CD4-positive, alpha-beta T cell treated with Interleukin-12 subunit alpha and Interleukin-12 subunit beta, for 1 hour (primary cell): Measurements from ENCODE around the gene RALGAPA2.

Experiments used
- DNase-seq: peaks from one replicate; pipeline ENCODE4 v3.0.0-alpha.2; 2020

RALGAPA2 gene

DNA sequence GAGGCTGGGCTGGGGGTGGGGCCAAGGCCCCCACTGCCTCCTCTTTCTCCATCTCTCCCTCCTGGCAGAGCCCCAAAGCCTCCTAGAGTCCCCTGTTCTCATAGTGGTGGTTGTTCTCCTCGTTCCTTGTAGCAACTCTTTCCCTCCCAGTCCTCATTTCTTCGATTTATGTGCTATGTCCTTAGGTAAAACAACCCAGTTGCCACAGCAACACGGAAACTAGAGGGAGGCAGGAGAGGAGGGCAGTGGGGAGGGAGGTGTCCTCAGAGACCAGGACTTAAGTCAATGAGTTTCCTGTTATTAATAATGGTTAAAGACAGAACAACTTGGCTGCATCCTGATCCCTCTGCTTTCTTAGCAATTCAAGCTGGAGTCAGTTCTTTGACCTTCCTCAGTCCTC, 183.6 kb downstream of the RALGAPA2 start:
- DNase-seq, result no peak

DNA sequence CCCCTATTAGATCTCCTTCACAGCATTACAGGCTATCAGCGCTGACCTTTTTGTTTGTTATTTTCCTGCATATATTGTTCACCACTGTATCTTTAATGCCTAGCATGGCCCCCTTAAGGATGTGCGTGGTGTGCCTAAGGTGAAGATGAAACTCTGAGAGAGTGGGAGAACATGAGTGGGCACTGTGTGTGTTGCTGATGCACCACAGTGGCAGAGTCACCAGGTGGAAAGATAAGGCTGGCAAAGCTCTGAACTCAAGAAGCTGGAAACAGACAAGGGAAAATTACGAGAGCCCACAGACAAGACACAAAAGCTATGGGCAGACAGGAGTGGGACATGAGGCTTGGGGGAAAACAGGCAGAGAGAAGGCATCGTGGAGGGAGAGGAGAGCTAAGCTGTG, 184.8 kb downstream of the RALGAPA2 start:
- DNase-seq, result no peak

DNA sequence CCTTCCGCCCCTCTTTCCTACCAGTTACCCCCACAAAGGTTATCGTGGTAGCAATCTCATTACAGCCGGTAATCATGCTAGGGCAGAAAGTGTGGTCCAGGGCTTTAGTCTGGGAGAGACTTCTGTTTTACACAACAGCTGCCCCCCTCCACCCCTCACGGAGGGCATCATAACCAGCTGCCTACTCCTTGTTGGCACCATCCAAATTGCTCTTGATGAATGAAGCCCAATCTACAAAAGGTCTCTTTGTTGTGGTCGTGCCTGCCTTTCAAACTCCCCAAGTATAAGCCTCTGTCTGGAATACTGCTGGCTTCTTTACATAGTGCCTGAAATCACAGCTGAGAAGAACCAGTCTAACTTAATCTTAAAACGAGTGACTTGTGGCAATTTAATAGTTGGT, 186.7 kb downstream of the RALGAPA2 start:
- no peak for DNase-seq

DNA sequence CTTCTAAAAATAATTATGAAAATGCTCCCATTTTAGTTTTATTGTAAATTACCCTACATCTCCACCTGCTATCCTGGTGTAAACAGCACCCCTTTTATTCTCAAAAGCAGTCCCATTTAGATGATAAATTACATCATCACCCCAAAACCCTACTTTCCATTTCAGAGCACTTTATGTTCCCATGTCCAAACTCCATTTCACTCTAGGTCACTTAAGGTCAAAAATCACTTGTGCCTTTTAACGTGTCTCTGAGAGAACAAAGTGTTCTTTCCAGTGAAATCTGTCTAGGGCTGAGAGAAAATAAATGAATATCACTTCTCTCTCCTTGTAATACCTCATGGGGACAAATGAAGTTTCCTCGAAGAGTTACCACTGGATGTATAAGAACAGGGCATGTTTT, 187.2 kb downstream of the RALGAPA2 start:
- no peak for DNase-seq

DNA sequence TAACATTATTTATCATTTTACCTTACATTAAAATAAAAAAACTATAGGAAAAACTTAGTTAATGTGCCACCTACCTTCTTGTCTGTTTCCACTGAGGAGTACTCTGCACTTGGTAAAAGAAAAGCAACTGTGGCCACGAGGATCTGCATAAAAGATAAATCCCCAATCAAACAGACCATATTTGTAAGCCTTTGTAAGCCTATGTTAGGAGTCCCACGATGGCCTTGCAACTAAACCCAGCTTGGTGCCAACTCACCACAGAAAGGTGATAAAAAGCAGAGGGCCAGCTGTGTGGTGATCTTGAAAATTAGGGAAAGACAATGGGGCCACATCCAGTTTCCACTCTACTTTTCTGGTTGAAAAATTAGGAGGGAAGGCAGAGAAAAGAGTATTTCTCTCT, 187.7 kb downstream of the RALGAPA2 start:
- DNase-seq, result no peak

DNA sequence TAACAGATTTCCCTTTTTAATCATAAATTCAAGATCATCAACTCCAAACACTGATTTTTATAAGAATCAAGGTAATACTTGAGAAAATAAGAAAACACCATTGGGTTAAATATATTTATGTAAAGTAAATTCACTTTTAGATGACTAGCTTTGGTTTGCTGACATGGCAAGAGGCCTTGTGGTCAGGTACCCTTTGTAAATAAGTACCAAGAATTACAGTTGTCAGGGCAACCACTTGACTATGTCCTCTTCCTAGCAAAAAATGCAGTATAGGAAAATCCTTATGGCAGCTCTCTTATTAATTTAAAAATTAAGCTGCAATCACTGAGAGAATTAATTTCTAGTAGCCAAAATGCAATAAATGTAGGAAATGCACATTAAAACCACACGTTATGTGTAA, 190.7 kb downstream of the RALGAPA2 start:
- DNase-seq, result no peak

DNA sequence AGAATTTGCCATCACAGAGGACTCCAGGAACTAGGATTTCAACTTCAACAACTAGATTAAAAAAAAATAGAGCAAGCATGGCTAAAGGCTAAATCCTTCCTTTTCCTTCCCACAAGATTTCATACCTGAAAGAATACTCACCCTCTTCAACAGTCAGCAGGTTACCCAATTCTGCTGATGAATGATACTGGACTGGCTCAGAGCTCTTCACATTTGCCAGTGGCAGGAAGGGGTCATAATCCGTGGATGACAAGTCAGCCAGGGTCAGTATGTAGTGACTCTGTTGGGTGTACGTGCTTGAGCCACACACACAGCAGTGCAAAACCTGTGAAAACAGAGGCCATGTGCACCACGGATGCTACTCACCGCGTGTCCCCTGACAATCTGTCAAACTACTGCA, 191.7 kb downstream of the RALGAPA2 start:
- DNase-seq, result no peak

DNA sequence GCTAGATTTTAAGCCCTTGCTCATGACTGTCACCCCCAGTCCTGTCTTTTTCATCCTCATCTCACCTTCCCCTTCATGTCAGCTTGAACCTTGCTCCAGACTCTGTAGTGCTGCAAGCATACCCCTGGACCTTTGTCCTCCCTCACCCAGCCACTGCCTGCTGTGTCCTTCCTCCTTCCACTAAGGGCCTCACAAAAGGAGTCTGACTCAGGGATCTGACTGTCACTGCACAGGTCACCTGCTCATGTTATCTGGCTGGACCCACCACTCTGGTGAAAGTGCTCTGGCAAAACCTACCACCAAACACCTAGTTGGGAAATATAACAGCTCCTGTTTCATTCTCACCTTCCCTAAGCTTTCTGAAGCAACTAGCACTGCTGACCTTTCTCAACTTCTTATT, 193.2 kb downstream of the RALGAPA2 start:
- no peak for DNase-seq

DNA sequence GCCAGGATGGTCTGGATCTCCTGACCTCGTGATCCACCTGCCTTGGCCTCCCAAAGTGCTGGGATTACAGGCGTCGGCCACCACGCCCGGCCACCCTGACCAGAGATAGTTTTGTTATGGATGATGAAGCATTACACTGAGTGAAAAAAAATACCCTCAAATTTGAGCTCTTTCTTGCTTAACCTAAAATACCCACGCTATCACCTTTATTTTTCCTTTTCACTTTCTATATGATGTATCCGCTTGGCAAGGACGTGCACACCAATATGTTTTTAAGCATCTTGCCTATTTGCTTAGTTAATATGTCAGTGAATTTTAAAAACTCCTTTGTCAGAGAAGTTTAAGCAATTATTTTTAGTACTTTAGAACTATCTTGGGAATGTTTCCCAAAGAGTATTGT, 194.2 kb downstream of the RALGAPA2 start:
- DNase-seq, result no peak

DNA sequence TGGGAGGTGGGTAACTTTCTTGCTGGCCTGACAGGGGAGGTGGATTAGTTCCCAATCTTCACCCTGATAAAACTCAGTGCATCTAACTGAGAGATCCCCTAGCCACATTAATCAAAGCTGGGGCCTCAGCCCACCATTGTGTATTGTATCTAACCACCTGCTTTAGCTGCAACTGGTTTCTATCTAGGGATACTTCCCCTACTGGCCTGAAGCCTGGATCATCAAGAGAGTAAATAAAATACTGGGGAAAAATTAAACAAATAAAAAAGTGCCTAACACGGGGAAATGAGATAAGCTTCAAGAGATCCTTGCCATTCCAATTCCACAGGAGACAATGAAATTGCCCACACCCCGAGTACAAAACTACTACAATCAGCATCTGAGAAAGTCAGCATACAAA, 195.1 kb downstream of the RALGAPA2 start:
- DNase-seq, result no peak

DNA sequence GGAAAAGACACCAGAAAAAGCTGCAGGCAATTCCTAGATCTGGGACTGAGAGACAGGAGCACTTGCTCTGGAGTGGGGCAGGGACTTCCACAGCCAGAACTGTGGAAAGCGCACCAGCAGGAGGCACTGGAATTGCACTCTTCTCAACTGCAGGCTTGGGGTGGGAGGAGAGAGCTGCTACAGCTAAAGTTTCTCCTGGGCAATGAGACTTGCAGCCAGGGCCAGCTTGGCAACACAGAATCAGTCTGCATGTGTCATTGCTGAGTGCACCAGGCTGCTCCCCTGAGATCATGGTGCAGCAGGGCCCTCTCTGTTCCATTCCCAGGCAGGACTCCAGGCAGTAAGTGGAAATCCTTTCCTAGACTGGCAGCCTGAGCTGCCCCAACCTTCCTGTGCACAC, 198.7 kb downstream of the RALGAPA2 start:
- DNase-seq, result no peak

DNA sequence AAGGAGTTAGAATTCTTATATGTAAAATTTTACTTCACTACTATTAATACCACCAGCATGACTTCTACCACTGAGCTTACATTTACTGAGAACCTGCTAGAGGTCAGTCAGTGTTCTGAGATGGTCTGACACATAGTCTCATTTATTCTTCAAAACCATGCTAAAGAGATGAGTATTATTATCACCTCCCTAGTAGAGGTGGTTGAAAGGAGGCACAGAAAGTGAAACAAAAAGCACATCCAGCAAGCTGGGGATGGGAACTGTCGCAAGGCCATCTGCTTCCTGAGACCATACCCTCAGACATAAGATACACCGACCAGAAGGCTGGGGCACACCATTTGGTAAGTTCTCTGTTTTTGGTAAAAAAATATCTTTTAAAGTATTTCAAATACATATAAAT, 206.9 kb downstream of the RALGAPA2 start:
- peak; percentile 2 for DNase-seq

DNA sequence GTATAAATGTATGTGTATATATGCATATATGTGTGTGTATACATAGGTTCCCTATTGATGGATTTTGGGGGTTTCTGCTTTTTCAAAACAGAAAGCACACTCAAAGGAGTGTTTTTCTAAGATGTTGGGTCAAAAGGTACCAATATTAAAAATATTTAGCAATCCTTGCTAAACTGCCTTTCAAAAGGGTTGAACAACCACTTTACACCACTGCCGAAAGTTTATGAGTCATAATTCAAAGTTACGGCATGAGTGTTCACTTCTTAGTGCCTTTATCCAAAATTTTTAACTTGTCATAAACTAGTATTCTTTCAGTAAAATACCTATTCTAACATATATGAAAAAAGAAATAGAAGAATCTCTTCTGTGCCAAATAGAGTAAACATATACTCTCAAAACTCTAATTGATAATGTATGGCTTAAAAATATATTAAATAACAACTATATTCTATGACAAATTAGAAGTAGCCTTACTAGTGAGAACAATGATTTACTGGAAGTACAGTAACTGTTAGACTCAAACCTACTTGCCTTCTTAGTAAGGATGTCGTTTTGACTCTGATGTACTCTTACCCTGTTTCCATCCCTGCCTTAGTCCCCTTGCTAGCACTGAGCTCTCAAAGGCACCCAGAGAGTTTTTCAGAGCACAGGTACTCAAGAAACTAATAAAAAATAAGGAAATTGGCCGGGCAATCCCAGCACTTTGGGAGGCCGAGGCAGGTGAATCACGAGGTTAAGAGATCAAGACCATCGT, 208.5 kb downstream of the RALGAPA2 start:
- no peak for DNase-seq

DNA sequence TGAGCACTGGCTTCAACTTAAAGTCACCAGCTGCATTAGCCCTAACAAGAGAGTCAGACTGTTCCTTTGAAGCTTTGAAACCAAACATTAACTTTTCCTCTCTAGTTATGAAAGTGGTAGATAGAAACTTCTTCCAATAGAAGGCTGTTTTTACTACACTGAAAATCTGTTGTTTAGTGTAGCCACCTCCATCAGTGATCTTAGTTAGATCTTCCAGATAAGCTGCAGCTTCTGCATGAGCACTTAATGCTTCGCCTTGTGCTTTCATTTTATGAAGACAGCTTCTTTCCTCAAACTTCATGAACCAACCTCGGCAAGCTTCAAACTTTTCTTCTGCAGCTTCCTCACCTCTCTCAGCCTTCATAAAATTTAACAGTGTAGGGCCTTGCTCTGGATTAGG, 211.3 kb downstream of the RALGAPA2 start:
- no peak for DNase-seq

DNA sequence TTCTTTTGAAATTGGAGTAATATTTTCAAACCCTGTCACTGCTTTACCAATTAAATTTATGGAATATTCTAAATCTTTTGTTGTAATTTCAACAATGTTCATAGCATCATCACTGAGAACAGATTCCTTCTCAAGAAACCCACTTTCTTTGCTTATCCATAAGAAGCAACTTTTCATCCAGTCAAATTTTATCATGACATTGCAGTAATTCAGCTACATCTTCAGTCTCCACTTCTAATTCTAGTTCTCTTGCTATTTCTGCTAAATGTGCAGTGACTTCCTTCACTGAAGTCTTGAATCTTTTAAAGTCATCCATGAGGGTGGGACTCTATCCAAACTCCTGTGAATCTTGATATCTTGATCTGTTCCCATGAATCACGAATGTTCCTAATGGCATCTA, 212.1 kb downstream of the RALGAPA2 start:
- no peak for DNase-seq

DNA sequence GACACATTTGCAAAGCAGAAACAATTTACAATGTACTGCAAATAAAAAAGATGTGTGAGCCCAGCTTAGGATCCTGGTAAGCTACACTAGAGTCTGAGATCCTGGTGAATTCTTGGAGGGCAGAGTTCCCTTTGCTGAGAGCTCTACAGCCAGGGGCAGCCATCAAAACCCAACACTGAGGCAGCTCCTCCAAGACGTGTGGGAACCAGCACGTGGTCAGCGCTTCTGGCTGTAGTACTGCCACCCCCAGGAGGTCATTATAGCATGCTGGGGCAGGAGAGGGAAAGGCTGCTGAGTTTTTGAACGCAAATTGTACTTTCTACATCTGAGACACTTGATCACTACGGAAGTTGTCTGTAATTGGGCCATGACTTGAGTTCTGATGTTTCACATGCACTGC, 213.0 kb downstream of the RALGAPA2 start:
- no peak for DNase-seq

DNA sequence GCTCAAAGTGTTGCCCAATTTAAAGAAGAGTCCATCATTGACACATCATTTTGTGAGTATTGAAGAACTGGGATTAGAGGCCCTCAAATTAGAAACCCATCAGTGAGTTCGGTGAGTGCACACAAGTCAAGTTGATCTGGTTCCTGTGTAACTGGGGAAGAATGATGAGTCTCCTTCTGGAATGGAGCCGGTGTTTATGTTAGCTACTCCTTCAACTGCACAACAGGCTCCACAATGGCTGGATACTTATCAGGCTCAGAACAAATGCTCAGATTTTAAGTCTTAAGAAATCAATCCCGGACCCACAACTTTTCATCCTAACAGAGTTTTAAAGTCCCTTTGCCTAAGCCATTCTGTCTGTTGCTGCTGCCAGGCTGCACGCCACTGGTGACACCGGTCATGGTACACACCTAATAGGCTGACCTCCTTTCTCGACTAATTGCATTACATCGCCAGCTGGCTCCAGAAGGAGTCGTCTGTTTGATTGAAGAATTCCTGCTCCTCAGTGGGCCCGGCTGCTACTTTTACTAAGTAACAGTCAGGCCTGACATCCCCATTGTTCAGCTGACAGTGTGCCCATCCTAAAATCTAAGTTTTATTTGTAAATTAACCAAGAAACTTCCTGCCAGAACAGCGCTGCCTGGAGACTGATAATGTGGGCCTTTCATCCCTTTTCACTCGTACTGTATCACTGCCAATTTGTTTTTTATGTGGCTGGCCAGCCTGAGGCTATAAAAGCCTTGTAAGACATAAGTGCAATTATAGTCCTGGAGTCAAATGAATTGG, 214.2 kb downstream of the RALGAPA2 start:
- no peak for DNase-seq

DNA sequence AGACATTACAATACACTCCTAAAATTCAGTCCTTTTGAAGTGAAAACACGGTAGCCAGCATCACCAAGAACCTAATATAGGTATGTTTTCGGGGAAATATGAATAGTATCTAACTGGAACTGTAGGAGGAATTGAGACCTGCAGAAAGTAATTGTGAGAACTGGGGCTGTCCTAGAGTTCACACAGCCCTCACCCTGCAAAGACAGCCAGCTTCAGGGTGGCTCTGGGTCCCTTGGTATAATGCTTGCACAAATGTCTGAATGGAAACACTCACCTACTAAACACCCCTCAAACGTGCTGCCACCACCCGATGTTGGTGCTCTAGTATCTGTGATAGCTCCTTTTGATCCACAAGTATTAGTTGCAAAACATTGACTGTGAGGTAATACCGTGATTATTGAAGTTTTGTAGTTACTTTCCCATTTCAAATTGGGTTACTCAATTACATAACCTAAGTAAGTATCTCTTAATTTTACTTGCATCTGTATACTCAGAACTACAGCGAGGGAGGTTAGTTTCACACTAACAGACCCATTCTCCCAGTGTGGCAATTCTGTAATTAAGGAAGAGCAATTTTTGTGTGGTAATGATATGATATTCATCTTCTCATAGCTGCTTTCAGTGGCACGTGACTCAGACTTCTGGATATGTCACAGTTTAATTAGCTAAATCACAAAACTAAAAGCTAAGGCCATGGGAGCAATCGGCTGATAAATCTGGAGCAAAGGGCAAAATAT, 215.0 kb downstream of the RALGAPA2 start:
- no peak for DNase-seq

DNA sequence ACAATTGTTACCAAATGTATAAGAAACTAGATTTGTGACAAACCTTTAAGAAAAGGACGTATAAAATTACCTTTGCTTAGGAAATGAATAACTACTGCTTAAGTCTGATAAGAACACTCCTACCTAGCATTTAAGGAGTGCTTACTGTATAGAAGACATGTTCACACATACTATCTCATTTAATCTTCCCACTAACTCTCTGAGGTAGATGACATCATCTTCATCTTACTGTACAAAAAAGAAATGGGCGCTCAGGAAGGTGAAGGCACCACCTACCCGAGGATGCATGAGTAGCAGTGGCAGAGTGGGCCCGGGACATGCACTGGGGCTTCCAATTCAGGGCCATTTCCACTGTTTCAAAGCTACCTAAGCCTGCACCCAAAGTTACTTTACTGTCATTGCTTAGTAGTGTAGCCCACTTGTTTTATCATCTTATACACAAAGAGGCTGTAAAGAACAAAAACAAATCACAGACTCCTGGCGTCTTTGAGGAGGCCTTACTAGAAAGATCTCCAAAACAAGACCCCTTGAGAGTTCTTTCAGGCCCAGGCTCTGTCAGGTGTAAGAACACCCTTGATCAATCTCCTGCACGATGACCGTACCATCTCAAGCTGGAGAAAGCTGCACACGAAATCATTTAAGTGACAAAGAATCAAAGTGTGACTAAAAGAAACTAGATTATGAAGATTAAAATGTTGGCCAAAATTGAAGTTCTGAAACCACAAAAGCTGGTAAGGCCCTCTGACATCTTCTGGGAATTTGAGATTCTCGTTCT, 216.5 kb downstream of the RALGAPA2 start:
- DNase-seq, result no peak

DNA sequence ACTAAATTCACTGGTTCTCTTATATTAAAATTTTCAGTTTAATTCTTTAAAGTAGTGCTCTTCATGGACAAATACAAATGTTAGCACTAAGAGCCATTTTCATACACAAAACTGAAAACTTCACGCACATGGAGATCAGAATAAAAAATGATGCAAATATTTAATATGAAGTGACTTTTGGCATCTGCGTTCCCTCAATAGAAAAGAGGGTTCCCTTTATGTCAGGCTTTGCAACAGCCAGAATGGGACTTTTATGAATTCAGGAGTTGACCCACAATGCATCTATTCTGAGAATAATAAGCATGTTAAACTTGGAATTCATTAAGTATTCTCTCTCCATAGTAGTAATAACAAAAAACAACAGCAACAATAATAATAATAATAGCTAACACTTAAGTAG, 218.7 kb downstream of the RALGAPA2 start:
- DNase-seq, result no peak

DNA sequence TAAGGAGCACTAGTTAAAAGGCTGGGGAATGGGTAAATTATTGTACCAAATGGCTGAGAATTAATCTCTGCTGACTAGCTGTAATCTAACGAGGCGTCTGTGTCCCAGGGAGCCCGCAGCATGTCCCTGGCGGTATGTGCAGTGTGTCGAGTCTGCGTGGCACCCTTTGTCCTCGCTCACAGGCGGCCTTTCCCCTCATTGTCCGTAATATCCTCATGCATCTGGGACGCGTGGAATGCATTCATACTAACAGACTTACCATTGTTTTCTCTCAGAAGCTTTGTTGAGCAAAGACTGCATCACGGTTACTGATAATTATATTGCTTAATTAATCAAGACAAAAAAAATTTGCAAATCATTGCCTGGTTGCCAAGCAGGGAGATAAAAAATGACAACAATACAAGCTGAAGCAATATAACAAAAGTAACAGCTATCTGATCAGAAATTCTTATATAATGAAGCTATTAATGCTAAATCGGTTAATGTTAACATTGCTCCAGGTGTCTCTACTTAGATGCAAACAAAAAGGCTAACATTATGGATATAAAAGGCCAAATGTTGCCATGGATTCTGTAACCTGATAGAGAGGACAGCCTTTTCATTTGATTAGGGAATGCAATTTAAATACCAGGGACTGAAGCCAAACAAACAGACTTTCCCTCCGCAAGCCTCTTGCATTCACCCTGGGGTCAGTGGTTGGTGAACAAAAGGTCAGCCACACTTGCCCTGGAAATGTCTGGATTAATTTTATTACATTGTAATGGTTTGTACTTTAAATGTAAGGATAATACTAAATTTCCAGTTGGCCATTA, 219.7 kb downstream of the RALGAPA2 start:
- no peak for DNase-seq

DNA sequence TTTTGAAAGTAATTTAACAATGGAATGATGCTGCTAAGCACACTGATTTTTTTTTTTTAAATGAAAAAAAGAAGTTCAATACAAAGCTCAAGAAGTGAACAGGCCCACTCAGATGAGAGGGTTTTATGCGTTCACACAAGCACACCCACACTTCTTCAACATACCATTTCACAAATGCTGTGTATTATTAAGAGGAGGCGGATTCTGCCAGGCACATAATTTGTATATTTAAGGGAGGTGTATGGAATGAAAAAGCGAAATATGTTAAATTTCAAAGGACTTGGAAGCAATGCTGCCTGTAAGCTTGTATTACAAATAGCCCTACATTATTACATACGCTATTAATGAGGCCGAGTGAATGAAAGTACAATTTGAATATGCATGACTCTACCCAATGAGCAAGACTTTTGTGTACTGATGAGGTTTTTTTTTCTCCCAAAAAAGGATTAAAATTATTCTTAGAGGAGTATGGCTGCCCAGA, 220.6 kb downstream of the RALGAPA2 start:
- DNase-seq, result no peak
